OCI-LY7 (cell line): ENCODE results near the gene HTRA1. TPM values are rescaled to one million over a fixed set of nuclear protein-coding genes. Genes with fewer than 3 reads are reported as not detected.

ENCODE experiments used
- Bru-seq: library from RNA; stranded (reverse); fragments of 400-500 nt; gene quantifications from one replicate; lab custom pipeline; 2021; lab: Mats Ljungman, UMichigan
- BruChase-seq, 2 experiments: library from RNA; stranded (reverse); fragments of 400-500 nt; gene quantifications; one replicate each; lab custom pipeline; 2021; lab: Mats Ljungman, UMichigan
- BruUV-seq: library from RNA; stranded (reverse); fragments of 400-500 nt; replicated peaks from 2 replicates; lab custom pipeline; 2021; lab: Mats Ljungman, UMichigan
- CTCF ChIA-PET: fragments of 300-600 bp; sonication (Branson Sonifier 250); formaldehyde crosslinking; loops from one replicate; lab custom pipeline; 2022; ENCODE audit warnings: antibody characterized with exemption; ENCODE audit not compliant: unreplicated experiment; lab: Charles Lee
- POLR2A ChIA-PET: fragments of 300-600 bp; sonication (Branson Sonifier 250); formaldehyde crosslinking; loops from one replicate; lab custom pipeline; 2022; ENCODE audit warnings: antibody characterized with exemption; lab: Charles Lee
- DNase-seq: peaks from one replicate; pipeline ENCODE4 v3.0.0-alpha.2; 2015; ENCODE audit warnings: low spot score
- H2AFZ ChIP-seq: fragments of 200-600 bp; sonication (generic), shearing (Covaris generic); 2 replicates; pipeline ENCODE4 v1.6.1; 2014; ENCODE audit warnings: mild to moderate bottlenecking, antibody characterized with exemption, low read length, moderate library complexity
- H3K27ac ChIP-seq: fragments of 200-600 bp; sonication (generic); 2 replicates; pipeline ENCODE4 v1.5.1; 2014; ENCODE audit warnings: mixed run types, low read depth, mild to moderate bottlenecking, moderate library complexity, low read length, inconsistent platforms; ENCODE audit not compliant: poor library complexity, severe bottlenecking
- H3K36me3 ChIP-seq: fragments of 200-600 bp; sonication (generic); 2 replicates; pipeline ENCODE4 v1.6.1; 2014; ENCODE audit warnings: mild to moderate bottlenecking, antibody characterized with exemption, low read length, moderate library complexity, mixed read lengths; ENCODE audit not compliant: insufficient read depth
- H3K4me1 ChIP-seq: fragments of 200-600 bp; sonication (generic); 2 replicates; pipeline ENCODE4 v1.5.1; 2014; ENCODE audit warnings: mild to moderate bottlenecking, low read length; ENCODE audit not compliant: insufficient read depth, poor library complexity, severe bottlenecking
- H3K4me2 ChIP-seq: fragments of 200-600 bp; sonication (generic); 2 replicates; pipeline ENCODE4 v1.6.1; 2014; ENCODE audit warnings: mild to moderate bottlenecking, low read length
- H3K4me3 ChIP-seq: fragments of 200-600 bp; sonication (generic); 2 replicates; pipeline ENCODE4 v1.5.1; 2014; ENCODE audit warnings: mild to moderate bottlenecking, low read depth, low read length; ENCODE audit not compliant: poor library complexity, severe bottlenecking
- H3K79me2 ChIP-seq: fragments of 200-600 bp; sonication (generic); 2 replicates; pipeline ENCODE4 v1.6.1; 2016; ENCODE audit warnings: low read depth, mild to moderate bottlenecking, low read length, moderate library complexity, mixed read lengths; ENCODE audit not compliant: insufficient read depth
- H3K9me2 ChIP-seq: fragments of 200-600 bp; sonication (generic); 2 replicates; pipeline ENCODE4 v1.6.1; 2016; ENCODE audit warnings: mild to moderate bottlenecking, low read length, mixed read lengths; ENCODE audit not compliant: insufficient read depth
- H3K9me3 ChIP-seq: fragments of 200-600 bp; sonication (generic); 2 replicates; pipeline ENCODE4 v1.6.1; 2014; ENCODE audit warnings: mild to moderate bottlenecking, mixed run types, low read length, mixed read lengths
- H4K20me1 ChIP-seq: fragments of 200-600 bp; sonication (generic); 2 replicates; pipeline ENCODE4 v1.6.1; 2014; ENCODE audit warnings: mild to moderate bottlenecking, antibody characterized with exemption, low read length, moderate library complexity, mixed read lengths; ENCODE audit not compliant: insufficient read depth
- CTCF ChIP-seq: fragments of 200-600 bp; sonication (generic); conservative IDR thresholded peaks from 2 replicates; pipeline ENCODE4 v1.5.1; 2014; ENCODE audit warnings: mild to moderate bottlenecking, antibody characterized with exemption, low read length, moderate library complexity, mixed read lengths
- EZH2phosphoT487 ChIP-seq: fragments of 200-600 bp; sonication (generic); IDR thresholded peaks from 2 replicates; pipeline ENCODE4 v1.6.1; 2018; ENCODE audit warnings: low read depth, borderline replicate concordance, mild to moderate bottlenecking, mixed run types, antibody characterized with exemption, low read length, moderate library complexity, mixed read lengths
- intact Hi-C: fragments of 100-400 bp; cut with micrococcal nuclease; formaldehyde crosslinking; loops from one replicate; pipeline ENCODE4 v1.10.0; 2022; ENCODE audit not compliant: unreplicated experiment
- long read RNA-seq: library from polyadenylated mRNA; stranded (forward); transcript quantifications from one replicate; pipeline ENCODE4 v2.0.0, GENCODE V29; 2022
- total RNA-seq, 2 experiments: library from RNA; depleted of rRNA in 1 of 2; stranded (reverse); fragments of >200 nt in 1 of 2; shearing (Covaris generic) in 1 of 2; gene quantifications; 2 replicates each; pipeline ENCODE4 v1.2.3, GENCODE V29; 2014 to 2022

The HTRA1 gene
- not detected in 2 replicates for total RNA-seq (2014; rRNA removed; shearing (Covaris generic))
- not detected in 2 replicates for total RNA-seq (2022)
- percentile 3 among the genes with signal in this experiment for Bru-seq, nascent RNA
- percentile 1 among the genes with signal in this experiment for BruChase-seq, experiment 1, labeled RNA remaining after a 6-hour chase
- BruChase-seq, experiment 2, labeled RNA remaining after a 2-hour chase: not detected
- long read RNA-seq: 0 reads

GRCh38 chr10:122461367-122461728 is at the start of gene HTRA1:
TSS of gene HTRA1 (plus strand) at chr10:122461553. CDS start at chr10:122461653, 100 bp downstream.
- no peak within 1 kb of the TSS for H2AFZ ChIP-seq
- H3K4me3 ChIP-seq: no peak within 1 kb of the TSS
- H4K20me1 ChIP-seq: no peaks in the 10 kb centered on the region
- no peaks in the 10 kb centered on the region for H3K9me3 ChIP-seq
- no TSS peak for BruUV-seq
- no peaks in the 10 kb centered on the region for H3K9me2 ChIP-seq
- no peak within 1 kb of the TSS for H3K4me2 ChIP-seq
- H3K27ac ChIP-seq: no peak within 1 kb of the TSS
- DNase-seq: no peak
- no peaks in the 10 kb centered on the region for H3K36me3 ChIP-seq
- CTCF ChIA-PET: no interaction called here
- H3K4me1 ChIP-seq: no peaks in the 10 kb centered on the region
- TF ChIP-seq EZH2phosphoT487 (no peak), CTCF (no peak)
- intact Hi-C loops: no loop called here
- POLR2A ChIA-PET: no interaction called here
- H3K79me2 ChIP-seq: no peaks in the 10 kb centered on the region

- H2AFZ ChIP-seq: no peak overlapping the region
- ChIA-PET POLR2A (interaction anchor here (0.6 to 0.9 kb wide), 2 partner anchors 45 to 1016 kb away, joined by 3 to 4 read pairs; no protein-coding TSS in a partner anchor), CTCF (no interaction called here)
- no peaks in the 10 kb centered on the region for H3K79me2 ChIP-seq
- BruUV-seq: no TSS peak
- TF ChIP-seq EZH2phosphoT487 (no peak), CTCF (no peak)
- H3K9me3 ChIP-seq: no peaks in the 10 kb centered on the region
- no peak for DNase-seq
- H3K4me1 ChIP-seq: peaks cover 7% of the 10 kb centered on the region
- H3K27ac ChIP-seq: no peak overlapping the region
- H3K9me2 ChIP-seq: no peaks in the 10 kb centered on the region
- H4K20me1 ChIP-seq: no peaks in the 10 kb centered on the region
- H3K4me2 ChIP-seq: no peak overlapping the region
- intact Hi-C loops: no loop called here
- peaks cover 21% of the 10 kb centered on the region; the same call in 1 of the 2 replicates for H3K36me3 ChIP-seq
- H3K4me3 ChIP-seq: no peak overlapping the region
Measured at GRCh38 chr10:122413327-122413726, 48.0 kb upstream of the HTRA1 start.

- Histone ChIP-seq H3K9me2 (no peaks in the 10 kb centered on the region), H3K4me3 (no peak overlapping the region), H4K20me1 (no peaks in the 10 kb centered on the region), H3K27ac (no peak overlapping the region), H3K4me1 (peaks cover 7% of the 10 kb centered on the region), H3K9me3 (no peaks in the 10 kb centered on the region), H3K4me2 (no peak overlapping the region), H2AFZ (no peak overlapping the region), H3K36me3 (peaks cover 24% of the 10 kb centered on the region; the same call in 1 of the 2 replicates), H3K79me2 (no peaks in the 10 kb centered on the region)
- ChIA-PET POLR2A (no interaction called here), CTCF (no interaction called here)
- BruUV-seq: no TSS peak
- no peak for DNase-seq
- intact Hi-C loops: no loop called here
- TF ChIP-seq EZH2phosphoT487 (no peak), CTCF (no peak)
Measured at GRCh38 chr10:122417667-122418066, 43.7 kb upstream of the HTRA1 start.
